Heart right ventricle (tissue), 16 donors: ENCODE results near the gene LYPD1. TPM values are rescaled to one million over a fixed set of nuclear protein-coding genes. Genes with fewer than 3 reads are reported as not detected.

ENCODE experiments used
- ATAC-seq, 8 donors: fragments of 200-7000 bp; cut with Tn5 transposase; one replicate each; pipeline ENCODE4 v1.9.1; 2020; ENCODE audit warnings: mild to moderate bottlenecking in 8 of 8, moderate library complexity in 8 of 8, moderate number of reproducible peaks in 1 of 8
- DNase-seq, 2 donors: peaks; one replicate each; pipeline ENCODE4 v3.0.0-alpha.2; 2020
- H3K27ac ChIP-seq, 10 donors: fragments of 200-600 bp; sonication (generic) in 2 of 10; one replicate each; pipeline versions ENCODE4 v1.5.0 to v1.8.0; 2020 to 2022; ENCODE audit warnings: mild to moderate bottlenecking in 3 of 10
- H3K27me3 ChIP-seq, 7 donors: fragments of 200-600 bp; one replicate each; pipeline ENCODE4 v1.8.0; 2021 to 2022; ENCODE audit warnings: mild to moderate bottlenecking in 2 of 7
- H3K36me3 ChIP-seq, 9 donors: fragments of 200-600 bp; sonication (generic) in 1 of 9; one replicate each; pipeline versions ENCODE4 v1.5.0 to v1.8.0; 2020 to 2022; ENCODE audit warnings: mild to moderate bottlenecking in 2 of 9
- H3K4me1 ChIP-seq, 9 donors: fragments of 200-600 bp; sonication (generic) in 1 of 9; one replicate each; pipeline versions ENCODE4 v1.5.0 to v1.8.0; 2020 to 2022; ENCODE audit warnings: mild to moderate bottlenecking in 4 of 9
- H3K4me3 ChIP-seq, 10 donors: fragments of 200-600 bp; sonication (generic) in 2 of 10; one replicate each; pipeline versions ENCODE4 v1.5.0 to v1.8.0; 2020 to 2022; ENCODE audit warnings: mild to moderate bottlenecking in 7 of 10, moderate library complexity in 2 of 10
- H3K9me3 ChIP-seq, 11 donors: fragments of 200-600 bp in 10 of 11; sonication (generic) in 2 of 11; one replicate each; pipeline versions ENCODE4 v1.5.0 to v1.8.0; 2013 to 2022; ENCODE audit warnings: mild to moderate bottlenecking in 2 of 11, control low read depth in 1 of 11, moderate library complexity in 1 of 11
- CTCF ChIP-seq, 9 donors: fragments of 200-600 bp; sonication (generic) in 2 of 9; IDR thresholded peaks; one replicate each; pipeline versions ENCODE4 v1.5.0 to v1.8.0; 2021 to 2022; ENCODE audit warnings: antibody characterized with exemption in 9 of 9, mild to moderate bottlenecking in 5 of 9, moderate library complexity in 1 of 9
- WGBS, 2 donors: extraction: QIAGEN DNeasy Blood & Tissue Kit; methylation state at CpG; one replicate each; pipeline ENCODE4 v1.1.7; 2013; ENCODE audit warnings: inconsistent platforms in 1 of 2; 5-methylcytosine and 5-hydroxymethylcytosine counted together
- intact Hi-C, 10 donors: fragments of 100-400 bp; cut with DNase I; formaldehyde crosslinking; loops; one replicate each; pipeline versions ENCODE4 v1.11.1 to v1.14.2; 2022
- polyA plus RNA-seq, 2 donors: library from polyadenylated mRNA; stranded (reverse); fragments of 200-250 nt; gene quantifications; one replicate each; pipeline ENCODE4 v1.2.3, GENCODE V29; 2013
- total RNA-seq, 10 donors: library from RNA; stranded (reverse); fragmentation: NEBNext Ultra II Directional in 3 of 10; extraction: Animal tissue kit (Norgen Biotek cat#: 25700) in 3 of 10; gene quantifications; one replicate each; pipeline versions ENCODE4 v1.2.1 to v1.2.4, GENCODE V29; 2021 to 2023
- donor health status: Arrhythmogenic right ventricular cardiomyopathy.
- donor health status: ischemic (EF 13 %, LVEDD 7.1; RV severe dilation, severe dysfunction).
- donor health status: healthy with polysubstance abuse.
- donor health status: DM: no; HTN: yes; CAD: no.
- donor health status: DM: no; HTN: no; CAD: no.
- donor health status: ischemic (EF 25% LVEDD 6.9; RV normal size, moderate dysfunction).
- donor health status: ischemic (EF 25% LVEDD 5.7; RV mildly dilated, moderate dysfunction).
- donor health status: healthy.
- donor health status: DM: yes; HTN: yes; CAD: no.
- donor health status: Ischemic cardiomyopathy.
- donor health status: ischemic (EF 35%, LVEDD 5.7; RV mildly dilated, moderate dysfunction).
- donor health status: nonischemic (EF 11% LVEDD 7.7; RV severe dilation, severe dysfunction).
- donor health status: DM: yes; HTN: yes; CAD: no.
- donor health status: PGD.
- donor health status: ischemic (EF 29% LVEDD 5.4; RV normal size, mild dysfunction).
- donor health status: nonischemic (EF 23%, LVEDD 6.1; RV moderate dilation, normal function).

The LYPD1 gene
- total and polyA plus RNA-seq, 12 donors = 0.16 to 0.72 (median 0.42) TPM; not detected in 3

DNA sequence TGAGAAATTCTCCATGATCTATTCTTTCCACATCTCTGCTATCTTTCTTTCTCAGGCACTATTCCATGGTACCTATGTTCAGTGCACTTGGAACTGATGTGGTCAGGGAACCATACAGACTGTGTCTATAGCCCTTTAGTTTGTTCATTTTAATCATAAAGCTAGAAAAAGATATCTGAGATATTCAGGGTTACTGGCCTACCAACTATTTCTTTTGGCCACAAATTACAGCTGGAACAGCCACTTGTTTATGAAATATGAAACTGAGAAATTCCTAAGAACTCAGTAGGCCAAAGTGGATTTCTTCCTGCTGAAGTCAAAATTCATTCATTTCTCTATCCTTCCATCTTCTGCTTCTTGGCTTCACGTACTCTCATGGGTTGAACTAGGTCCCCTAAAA lies 22.8 kb upstream of the LYPD1 start:
- ATAC-seq (no peak), DNase-seq (no peak)
- H3K27ac ChIP-seq = no peak overlapping the region
- no peaks in the 10 kb centered on the region for H3K36me3 ChIP-seq
- no peaks in the 10 kb centered on the region for H3K27me3 ChIP-seq
- intact Hi-C loops = no loop called here
- TF ChIP-seq CTCF (IDR thresholded peaks at IDR 0.05) = no peak
- H3K4me3 ChIP-seq = no peak overlapping the region
- 86 to 88% methylated on average over 1 of the region's 1 CpG for WGBS, 2 donors
- H3K4me1 ChIP-seq = no peaks in the 10 kb centered on the region
- H3K9me3 ChIP-seq = no peaks in the 10 kb centered on the region

DNA sequence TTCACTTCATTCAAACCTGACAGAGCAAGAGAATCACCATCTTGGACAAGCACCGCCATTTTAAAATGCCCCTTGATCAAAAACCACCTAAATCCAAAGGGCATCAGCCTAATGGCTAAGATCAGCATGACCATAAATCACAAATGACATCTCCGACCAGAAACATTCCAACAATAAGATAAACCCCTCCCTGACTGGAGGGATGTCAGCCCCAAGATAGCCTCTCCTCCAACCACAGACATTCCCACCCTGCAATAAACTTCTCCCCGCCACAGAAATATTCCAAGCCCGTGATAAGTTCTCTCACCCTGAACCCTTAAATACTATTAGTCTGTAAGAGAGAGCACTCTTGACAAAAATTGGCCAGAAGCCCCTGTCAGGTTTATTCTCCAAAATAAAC lies 21.6 kb upstream of the LYPD1 start:
- H3K4me1 ChIP-seq = no peaks in the 10 kb centered on the region
- no peaks in the 10 kb centered on the region for H3K27me3 ChIP-seq
- DNase-seq (no peak), ATAC-seq (no peak)
- H3K27ac ChIP-seq = no peak overlapping the region
- intact Hi-C loops = no loop called here
- WGBS, 2 donors = 94 to 95% methylated on average over 4 of the region's 4 CpGs
- H3K9me3 ChIP-seq = no peaks in the 10 kb centered on the region
- no peak overlapping the region for H3K4me3 ChIP-seq
- H3K36me3 ChIP-seq = no peaks in the 10 kb centered on the region
- TF ChIP-seq CTCF (IDR thresholded peaks at IDR 0.05) = no peak

DNA sequence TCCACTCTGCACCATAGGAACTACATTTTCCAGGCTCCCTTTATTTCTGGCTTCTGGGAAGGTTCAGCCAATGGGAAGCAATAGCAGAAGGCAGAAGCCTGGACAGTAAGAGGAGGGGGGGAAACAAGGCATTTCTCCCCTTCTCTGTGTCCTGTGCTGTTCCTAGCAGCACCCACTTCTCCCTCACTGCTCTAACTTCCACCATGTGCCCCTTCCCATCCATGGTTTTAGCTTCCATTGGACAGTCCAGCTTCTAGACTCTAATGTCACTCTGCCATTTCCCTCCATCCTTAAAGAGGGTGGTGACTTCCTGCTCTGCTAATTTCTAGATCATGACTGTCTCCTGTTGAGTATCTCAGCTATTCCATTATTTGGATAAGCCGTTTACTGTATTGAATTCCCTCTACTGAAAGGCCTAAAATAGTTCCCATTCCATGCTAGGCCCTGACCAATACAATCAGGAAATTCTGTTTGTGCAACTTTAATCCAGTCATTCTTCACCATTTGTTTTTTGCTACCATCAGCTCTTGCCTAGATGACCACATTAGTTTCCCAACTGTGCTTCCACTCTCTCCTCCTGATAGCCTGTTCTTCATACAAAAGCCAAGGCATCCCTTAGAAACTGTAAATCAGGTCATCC lies 20.8 kb upstream of the LYPD1 start:
- TF ChIP-seq CTCF (IDR thresholded peaks at IDR 0.05) = no peak
- no peaks in the 10 kb centered on the region for H3K9me3 ChIP-seq
- H3K4me3 ChIP-seq = no peak overlapping the region
- no peak overlapping the region for H3K27ac ChIP-seq
- no peak for DNase-seq
- ATAC-seq = no peak
- H3K4me1 ChIP-seq = no peaks in the 10 kb centered on the region
- H3K27me3 ChIP-seq = no peaks in the 10 kb centered on the region
- no peaks in the 10 kb centered on the region for H3K36me3 ChIP-seq
- intact Hi-C loops = no loop called here
- 59 to 66% methylated on average over 1 of the region's 1 CpG for WGBS, 2 donors

GRCh38 chr2:132681766-132682165 lies 11.8 kb upstream of the LYPD1 start:
- intact Hi-C loops = no loop called here
- peaks cover 0 to 3% (median 0%) of the 10 kb centered on the region in 7 donors for H3K27me3 ChIP-seq
- ATAC-seq (no peak), DNase-seq (no peak)
- 94% methylated on average over 1 of the region's 1 CpG for WGBS, 2 donors
- H3K4me1 ChIP-seq = no peaks in the 10 kb centered on the region
- H3K36me3 ChIP-seq = no peaks in the 10 kb centered on the region
- H3K4me3 ChIP-seq = no peak overlapping the region
- no peak for TF ChIP-seq CTCF (IDR thresholded peaks at IDR 0.05)
- H3K9me3 ChIP-seq = no peaks in the 10 kb centered on the region
- H3K27ac ChIP-seq = no peak overlapping the region
